ENCODE data around the gene OLFM1. TPM values are rescaled to one million over a fixed set of nuclear protein-coding genes. Genes with fewer than 3 reads are reported as not detected.

OLFM1 gene
- total RNA-seq (2014; rRNA removed; shearing (Covaris generic)): 0.12 and 0.29 TPM in 2 replicates

DNA sequence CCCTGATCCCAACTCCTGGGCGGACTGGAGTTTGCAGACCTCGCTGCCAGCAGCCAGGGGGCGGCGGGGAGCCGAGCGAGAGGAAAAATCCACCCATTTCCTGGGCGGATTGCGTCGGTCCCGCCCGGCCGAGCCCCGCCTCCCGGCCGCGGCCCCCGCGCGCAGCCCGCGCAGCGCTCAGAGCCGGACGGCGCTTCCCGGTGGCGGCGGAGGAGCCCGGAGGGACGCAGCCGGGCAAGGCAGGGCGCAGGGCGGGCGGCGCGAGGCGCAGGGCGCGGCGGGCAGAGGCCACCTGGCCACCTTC lies at the start of gene OLFM1:
TSS of gene OLFM1 (plus strand) at position 180 of the 304 bp plus-strand sequence. CDS start 322 bp downstream, outside the sequence.
- peak; percentile 28 for DNase-seq (ENCODE audit: low read depth)

DNA sequence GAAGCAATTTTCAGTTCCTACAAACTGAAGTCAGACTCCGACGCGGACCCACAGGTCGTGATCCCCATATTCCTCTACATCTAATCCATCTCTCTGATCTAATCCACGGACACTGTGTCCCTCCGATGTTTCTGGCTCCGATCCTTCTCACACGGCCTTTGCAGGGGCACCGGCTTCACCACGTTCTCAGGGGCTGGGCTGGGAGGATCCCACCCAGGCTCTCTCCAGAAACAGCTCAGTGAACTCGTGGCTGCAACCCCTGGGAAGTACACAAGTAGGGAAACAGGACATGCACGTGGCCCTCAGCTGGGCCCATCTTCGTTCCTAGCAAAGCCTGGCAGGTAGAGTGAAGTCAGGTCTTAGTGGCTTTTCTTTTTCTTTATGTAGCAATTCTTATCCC lies 49.1 kb upstream of the OLFM1 start:
- no peak for DNase-seq (ENCODE audit: low read depth)

DNA sequence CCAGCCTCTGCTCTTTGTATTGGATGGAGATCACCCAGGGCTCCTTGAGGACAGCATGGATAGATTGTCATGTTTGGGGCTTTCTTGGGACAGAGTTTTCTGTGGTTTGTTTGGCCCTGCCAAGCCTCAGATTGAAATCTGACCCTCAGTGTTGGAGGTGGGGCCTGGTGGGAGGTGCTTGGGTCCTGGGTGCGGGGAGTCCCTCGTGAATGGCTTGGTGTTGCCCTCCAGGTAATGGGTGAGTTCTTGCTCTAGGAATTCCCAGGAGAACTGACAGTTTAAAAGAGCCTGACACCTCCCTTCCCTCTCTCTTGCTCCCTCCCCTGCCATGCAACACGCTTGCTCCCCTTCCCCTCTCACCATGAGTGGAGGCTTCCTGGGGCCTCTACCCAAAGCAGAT lies 48.6 kb upstream of the OLFM1 start:
- no peak for DNase-seq (ENCODE audit: low read depth)

DNA sequence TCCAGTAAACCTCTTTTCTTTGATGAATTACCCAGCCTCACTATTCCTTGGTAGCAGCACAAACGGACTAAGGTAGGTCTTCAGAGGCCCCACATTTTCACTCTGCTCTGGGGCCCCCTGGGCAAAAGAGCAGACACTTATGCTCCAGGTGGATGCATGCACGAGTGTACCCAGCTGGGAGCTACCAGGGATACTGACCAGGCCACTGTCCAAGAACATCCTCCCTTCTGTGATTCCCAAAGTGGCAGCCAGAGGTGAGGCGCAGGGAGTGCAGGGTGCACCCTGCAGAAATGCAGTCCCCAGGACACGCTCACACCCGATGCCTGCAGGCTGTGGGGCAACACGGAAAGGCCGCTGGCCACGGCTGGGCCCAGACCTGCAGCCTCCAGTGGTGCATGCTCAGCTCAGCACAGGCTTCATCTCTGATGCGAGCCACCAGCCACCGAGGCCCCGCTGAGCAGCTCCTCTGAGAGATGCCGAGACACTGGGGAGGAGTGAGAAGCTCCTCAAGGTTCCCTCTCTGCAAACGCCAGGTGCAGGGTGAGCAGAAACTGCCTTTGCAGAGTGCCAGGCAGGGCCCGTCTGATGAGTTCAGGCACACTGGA lies 48.1 kb upstream of the OLFM1 start:
- DNase-seq (ENCODE audit: low read depth): no peak

DNA sequence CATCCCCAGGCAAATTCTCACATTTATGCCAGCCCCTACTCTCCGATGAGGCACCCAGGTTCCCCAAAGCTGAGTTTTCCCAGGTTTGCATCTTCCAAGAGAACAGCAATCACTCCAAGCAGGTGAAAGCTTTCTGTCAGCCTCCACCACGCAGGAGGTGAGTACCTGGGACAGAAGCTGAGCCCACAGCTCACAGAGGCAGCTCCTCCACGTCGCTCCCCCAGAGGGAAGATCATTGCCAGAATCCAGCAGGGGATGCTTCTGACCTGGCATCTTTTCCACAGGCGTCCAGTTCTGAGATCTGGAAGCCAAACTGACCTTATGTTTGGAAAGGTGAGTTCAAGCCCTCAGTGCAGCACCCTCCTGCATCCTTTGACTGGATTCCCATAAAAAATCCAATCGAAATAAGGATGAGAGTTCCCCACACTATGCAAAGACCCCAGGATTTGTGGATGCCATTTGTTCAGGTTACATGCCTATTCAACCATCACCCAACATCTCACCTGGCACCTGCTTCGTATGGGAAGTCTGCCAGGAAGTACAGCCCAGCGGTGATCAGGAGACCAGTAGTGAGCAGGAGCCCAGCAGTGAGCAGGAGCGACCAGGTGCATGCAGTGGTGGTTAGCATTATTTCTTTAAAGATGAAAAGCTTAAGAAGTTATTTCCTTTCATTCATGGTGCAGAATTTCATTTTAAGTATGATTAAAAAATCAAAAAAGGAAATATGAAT lies 47.4 kb upstream of the OLFM1 start:
- no peak for DNase-seq (ENCODE audit: low read depth)

DNA sequence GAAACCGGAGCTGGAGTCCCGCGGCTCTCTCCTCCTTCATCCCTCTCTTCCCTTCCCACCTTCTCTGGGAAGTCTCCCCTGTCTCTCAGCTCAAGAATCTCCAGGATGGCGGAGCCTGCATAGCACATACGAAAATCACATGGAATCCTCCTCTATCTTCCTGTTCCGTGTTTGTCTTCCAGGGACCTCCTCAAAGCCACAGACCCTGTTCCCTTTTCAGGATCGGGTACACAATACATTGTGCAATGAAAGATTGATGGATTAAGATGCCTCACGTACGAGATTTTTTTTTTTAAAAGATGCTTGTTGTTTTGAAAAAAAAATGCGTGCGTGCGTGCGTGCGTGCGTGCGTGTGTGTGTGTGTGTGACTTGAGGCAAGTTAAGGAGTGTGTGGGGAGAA lies 46.6 kb upstream of the OLFM1 start:
- no peak for DNase-seq (ENCODE audit: low read depth)

DNA sequence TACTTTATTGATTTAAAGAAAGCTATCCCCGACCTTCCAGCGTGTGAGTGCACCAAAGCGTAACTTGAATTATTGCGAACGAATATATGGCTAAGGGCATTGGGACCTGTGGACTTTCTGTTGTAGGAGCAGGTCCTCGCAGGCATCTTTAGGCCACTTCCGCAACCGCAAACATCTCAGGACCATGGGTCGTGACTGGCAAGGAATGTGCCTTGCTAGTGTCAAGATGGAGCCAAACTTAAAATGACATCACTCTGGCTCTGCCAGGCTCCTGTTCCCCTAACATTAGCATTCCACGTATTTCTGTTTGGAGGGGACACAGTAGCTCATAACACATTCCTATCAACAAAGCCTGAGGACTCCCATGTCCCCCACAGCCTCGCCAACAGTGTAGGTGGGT lies 44.1 kb upstream of the OLFM1 start:
- no peak for DNase-seq (ENCODE audit: low read depth)

DNA sequence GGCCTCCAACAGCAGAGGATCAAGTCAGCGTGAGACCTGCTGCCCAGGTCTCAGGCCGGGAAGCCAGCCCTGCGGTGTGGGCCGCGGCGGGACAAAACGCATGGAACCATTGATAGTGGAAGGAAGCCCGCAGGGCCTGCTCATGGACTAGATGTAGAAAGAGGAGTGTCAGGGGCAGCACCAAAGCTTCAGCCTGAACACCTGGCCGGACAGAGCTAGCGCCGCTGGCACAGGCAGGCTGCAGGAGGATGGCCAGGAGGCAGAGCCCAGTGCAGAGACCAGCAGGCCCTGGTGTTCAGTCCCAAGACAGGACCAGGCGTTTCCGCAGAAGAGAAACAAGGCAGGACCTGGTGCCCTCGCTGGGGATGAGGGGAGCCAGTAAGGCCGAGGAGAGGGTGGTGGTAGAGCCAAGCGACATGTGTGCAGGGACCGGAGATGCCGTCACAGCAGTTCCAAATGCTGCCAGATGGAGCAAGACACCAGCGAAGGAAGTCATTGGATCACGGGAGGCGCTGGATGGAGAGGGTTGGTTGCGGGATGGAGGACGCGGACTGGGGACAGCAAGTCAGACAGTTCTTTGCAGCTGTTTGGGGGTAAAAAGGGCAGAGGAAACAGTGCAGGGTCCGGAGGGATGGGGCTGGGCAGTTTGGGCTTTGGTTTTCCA lies 42.1 kb upstream of the OLFM1 start:
- DNase-seq (ENCODE audit: low read depth): no peak

DNA sequence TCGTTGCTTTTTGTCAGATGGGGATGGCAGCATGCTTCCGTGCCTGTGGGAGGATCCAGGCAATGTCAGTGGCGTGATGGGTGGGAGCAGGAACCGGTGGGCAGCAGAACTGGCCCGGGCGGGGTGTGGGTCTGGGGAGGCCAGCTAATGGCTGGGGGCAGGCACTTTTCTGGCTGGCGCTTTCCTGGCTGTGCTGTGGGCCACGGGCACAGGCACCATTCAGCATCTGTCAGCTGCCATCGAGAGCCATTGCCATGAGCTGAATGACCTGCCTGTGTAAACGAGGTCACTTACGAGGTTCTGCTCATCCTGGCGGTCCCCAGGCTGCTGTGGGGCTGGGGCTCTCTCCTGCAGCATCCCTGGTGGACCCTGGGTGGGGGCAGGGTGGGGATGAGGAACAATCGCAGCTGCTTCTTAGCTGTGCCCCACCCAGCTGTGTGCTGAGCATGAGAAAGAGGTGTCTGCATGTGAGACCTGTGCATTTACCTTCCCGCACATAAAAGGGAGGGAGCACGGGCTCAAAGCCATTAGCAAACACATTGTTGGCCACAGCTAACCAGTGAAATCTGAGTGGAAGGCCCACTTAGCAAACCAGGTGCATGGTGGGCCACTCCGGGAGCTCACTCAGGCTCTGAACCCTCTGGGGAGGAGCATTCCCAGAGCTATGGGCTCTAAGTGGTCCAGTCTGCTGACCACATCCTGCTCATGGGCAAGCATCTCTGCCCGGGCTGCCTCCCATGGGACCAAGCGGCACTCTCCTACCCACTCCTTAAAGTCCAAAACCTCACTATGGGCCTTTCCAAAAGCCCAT lies 41.3 kb upstream of the OLFM1 start:
- no peak for DNase-seq (ENCODE audit: low read depth)

DNA sequence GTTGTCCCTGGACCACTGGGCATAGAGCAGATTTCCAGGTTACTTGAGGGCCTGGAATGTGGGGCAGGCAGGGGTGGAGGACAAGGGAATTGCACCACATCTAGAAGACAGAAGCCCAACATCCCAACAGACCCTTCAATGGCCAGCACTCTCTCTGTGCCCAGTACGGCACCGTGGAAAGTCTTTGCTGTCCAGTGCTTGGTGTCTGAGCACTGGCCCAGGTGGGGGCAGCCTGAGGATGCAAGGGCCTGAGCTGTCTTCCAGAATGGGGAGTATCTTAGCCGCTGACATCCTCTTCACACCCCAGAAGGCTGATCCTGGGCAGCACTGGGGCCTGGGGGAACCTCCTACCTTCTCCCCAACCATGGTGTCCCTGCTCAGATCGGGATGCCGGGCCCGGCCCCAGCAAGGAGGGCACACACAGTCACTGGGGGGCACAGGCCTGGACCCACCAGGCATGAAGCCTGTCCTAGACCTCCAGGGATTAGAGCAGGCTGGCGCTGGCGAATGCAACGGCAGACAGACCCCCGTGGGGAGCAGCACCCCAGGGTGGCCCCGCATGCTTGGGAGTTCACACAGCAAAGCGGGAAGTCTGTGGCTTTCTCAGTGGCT lies 40.6 kb upstream of the OLFM1 start:
- DNase-seq (ENCODE audit: low read depth): no peak

DNA sequence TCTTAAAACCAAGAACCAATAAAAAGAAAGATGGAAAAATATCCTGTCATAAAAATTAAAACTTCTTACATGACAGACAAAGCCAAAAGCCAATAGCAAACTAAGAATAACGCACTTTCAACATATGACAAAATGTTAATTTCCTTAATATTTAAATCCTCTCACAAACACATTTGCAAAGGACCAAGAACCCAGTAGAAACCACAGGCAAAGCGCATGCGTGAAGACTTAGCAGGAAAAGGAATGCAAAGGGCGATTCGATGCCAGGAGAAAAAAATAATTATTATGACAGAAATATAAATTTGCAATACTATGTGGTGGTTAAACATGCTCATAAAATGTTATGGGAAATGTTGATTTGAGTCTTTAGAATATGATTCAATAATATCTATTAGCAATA lies 39.9 kb upstream of the OLFM1 start:
- no peak for DNase-seq (ENCODE audit: low read depth)

DNA sequence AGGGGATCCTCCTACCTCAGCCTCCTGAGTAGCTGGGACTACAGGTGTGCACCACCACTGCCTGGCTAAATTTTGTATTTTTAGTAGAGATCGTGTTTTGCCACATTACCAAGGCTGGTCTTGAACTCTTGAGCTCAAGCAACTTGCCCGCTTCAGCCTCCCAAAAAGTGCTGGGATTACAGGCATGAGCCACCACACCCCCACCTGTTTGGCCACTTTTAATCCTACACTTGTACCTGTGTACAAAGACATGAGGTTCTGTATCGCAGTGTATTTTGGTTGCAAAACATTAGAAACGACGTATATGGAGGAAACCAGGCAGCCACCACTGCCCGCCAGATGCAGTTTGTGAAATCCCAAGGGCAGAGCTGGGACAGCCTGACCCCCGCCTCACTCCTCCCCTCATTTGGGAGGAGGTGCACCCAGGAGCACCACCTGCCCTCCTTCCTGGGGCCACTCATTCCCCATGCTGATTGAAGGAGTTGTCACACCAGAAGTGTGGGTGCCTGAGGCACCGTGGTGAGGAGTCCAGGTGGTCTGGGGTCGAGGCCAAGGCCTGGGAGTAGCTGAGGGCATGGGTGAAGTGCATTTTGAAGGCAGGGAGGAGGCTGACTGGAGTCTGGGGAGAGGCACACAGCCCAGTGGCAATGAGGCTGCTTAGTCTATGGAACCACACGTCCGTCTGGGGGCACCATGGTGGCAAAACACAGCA lies 39.3 kb upstream of the OLFM1 start:
- DNase-seq (ENCODE audit: low read depth): no peak

DNA sequence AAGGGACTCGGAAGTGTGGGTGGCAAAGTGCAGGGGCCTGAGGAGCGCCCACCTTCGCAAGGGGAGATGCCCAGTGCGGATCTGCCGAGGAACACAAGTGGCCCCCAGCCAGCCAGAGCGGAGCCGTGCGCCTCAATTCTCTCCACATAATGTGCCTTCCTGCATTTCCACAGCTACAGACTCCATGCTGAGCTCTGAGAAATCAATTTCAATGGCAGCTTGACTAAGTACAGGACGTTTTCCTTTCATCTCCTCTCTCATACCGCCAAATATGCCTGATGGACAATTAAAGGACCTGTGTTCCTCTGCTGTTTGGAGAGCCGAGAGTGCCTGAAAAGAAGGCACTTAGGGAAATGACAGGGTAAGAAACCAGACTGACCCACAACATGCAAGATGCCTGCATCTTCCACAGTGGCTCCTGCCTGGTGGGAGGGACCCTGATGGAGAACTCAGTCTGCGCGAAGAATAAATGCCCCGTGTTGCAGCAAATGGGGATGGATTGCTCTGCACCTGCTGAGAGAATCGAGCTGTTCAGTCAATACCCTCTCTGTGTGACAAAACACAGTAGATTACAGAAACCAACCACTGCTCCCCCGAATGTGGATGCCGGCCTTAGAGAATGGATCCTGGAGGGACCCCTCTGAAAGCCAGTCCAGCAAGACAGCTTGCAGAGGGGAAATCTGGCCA lies 38.6 kb upstream of the OLFM1 start:
- no peak for DNase-seq (ENCODE audit: low read depth)

DNA sequence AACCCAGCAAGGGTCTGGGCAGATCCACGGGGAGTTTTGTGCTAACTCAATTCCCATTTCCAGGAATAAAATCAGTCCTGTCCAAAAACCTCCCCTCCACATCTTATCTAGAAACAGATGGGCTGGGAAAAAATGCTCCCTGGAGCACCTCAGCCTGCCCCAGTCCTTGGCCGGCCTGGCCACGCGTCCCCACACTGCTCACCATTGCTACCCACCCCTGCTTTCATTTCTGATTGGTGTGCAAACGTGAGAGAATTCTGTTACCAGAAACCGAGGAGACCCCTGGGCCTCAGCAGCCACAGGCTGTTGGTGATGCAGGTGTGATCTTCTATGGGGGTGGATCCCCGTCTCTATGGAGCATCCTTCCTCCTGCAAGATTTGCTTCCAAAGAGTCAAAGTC lies 38.0 kb upstream of the OLFM1 start:
- DNase-seq (ENCODE audit: low read depth): no peak

DNA sequence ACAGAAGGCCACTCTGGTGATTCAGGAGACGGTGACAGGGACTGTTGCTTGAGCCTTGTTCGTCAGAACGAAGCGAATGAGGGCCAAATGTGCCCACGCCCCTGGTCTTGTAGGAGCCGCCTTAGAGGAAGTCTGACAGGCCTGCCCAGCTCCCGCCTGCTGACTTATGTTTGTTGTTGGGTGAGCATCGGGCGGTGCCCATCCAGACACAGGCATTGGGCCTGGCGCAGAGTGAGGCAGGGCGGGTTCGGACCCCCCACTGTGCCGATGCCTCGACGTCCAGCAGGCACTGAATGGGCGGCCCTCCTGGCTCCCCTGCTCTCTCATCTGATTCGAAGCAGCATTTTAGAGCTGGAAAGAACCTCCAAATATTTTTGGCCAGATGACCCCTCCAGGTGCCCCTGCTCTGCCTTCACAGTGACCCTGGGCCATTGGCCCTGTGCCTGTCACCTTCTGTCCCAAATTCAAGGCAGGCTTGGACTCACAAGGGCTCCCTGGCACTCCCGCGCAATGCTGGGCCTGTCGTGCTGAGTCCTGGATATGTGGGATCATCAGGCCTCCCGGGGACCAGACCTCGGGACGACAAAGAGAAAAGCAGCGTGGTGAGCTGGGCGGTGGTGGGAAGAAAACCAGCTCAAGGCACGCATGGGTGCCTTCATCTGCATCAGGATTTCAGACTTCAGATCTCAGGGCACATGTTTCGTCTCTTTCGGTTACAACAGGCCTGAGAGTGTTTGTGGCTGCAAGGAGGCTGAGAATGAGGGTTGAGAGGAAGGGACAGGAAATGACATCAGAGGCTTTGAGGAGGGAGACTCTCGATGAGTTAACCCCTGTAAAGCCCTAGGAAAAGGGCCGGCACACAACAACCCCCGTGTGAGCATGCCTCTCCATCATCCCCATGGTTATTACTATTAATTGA lies 37.1 kb upstream of the OLFM1 start:
- no peak for DNase-seq (ENCODE audit: low read depth)

DNA sequence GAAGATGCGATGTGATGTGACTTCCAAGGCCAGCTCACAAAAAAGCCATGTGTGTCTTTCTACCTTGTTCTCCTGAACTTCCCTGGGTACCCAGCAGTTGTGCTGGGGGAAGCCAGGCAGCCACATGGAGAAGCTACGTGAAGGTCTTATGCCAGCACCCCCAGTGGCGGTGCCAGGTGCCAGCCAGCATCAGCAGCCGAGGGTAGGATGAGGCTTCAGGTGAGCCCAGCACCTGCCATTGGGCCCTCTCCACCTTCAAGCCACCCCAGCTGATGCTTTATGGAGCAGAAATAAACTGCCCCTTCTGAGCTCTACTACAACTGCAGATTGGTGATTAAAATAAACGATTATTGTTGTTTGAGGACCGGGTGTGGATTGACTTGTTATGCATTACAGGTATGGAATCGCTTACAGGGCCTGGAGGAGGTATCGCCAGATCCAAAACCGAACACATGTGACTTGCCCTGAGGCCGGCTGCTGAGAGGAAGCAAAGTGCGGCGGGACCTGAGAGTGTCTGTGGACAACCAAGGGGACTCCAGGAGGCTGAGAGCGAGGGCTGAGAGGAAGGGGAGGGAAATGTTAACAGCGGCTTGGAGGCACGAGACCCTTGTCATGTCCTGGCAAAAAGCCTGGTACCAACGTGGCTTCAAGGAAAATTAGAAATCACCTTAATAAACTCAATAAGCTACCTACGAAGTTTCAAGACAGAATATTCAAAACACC lies 36.0 kb upstream of the OLFM1 start:
- no peak for DNase-seq (ENCODE audit: low read depth)

DNA sequence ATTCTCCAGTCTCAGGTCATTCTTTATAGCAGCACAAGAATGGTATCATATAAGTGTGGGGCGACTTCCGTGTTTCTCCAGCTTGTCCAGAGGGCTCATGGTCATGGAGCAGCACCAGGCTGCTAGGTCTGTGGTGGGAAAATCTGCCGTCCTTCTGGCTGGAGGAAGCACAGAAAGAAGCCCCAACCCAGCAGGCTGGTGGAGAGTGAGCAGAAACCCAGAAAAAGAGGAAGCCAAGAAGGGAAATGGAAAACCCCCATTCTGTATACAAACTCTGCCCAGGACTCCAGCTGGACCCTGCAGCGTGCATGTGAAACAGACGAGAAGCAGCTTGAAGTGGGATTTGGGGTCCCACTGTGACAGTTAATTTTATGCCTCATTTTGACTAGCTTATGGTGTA lies 34.3 kb upstream of the OLFM1 start:
- DNase-seq (ENCODE audit: low read depth): no peak

DNA sequence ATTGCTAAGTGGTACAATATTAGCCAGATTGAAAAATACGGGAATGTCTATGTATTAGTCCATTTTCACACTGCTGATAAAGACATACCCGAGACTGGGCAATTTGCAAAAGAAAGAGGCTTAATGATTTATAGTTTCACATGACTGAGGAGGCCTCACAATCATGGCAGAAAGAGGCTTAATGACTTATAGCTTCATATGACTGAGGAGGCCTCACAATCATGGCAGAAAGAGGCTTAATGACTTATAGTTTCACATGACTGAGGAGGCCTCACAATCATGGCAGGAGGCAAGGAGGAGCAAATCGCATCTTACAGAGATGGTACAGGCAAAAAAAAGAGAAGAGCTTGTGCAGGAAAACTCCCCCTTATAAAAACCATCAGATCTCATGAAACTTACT lies 32.3 kb upstream of the OLFM1 start:
- no peak for DNase-seq (ENCODE audit: low read depth)

DNA sequence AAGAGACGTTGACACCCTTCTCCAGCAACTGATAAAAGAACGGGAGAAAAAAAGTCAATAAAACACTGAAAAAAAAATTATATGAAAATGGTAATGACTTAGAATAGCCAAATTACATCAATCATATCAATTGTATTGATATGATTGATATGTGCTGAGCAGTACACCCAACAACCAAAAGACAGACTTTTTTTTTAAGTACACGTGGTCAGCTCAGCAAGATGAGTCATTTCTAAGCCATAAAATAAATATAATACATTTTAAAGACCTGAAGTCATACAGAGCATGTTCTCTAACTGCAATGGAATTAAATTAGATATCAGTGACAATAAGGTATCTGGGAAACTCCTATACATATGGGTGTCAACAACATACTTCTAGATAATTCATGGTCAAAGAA lies 30.9 kb upstream of the OLFM1 start:
- no peak for DNase-seq (ENCODE audit: low read depth)

Data from RPMI7951 (cell line).